ENCODE results near the gene IL3RA. TPM values are rescaled to one million over a fixed set of nuclear protein-coding genes. Genes with fewer than 3 reads are reported as not detected.
"Not testable (repeated sequence)": the region's sequence is repeated elsewhere in the genome, so short reads cannot be mapped to it uniquely, and the experiment has no call there.

The IL3RA gene
- total RNA-seq, 1 donor from 2014 or later: not detected

- H3K9me3 Mint-ChIP-seq (ENCODE audit: low read depth): no peaks in the 10 kb centered on the region
- H3K27ac Mint-ChIP-seq: no peak overlapping the region
- H3K27me3 Mint-ChIP-seq: no peaks in the 10 kb centered on the region
- H3K4me3 Mint-ChIP-seq (ENCODE audit: low read depth): no peak overlapping the region
- H3K4me1 Mint-ChIP-seq (ENCODE audit: low read depth): no peaks in the 10 kb centered on the region
- H3K36me3 Mint-ChIP-seq (ENCODE audit: insufficient read depth): no peaks in the 10 kb centered on the region
- no peak for DNase-seq (ENCODE audit: low spot score, unreplicated experiment)
- TF ChIP-seq CTCF (IDR thresholded peaks at IDR 0.05; ENCODE audit: unreplicated experiment): no peak
Observed at GRCh38 chrX:1307626-1308340, 28.8 kb upstream of the IL3RA start.

GRCh38 chrX:1308476-1308875 lies 28.1 kb upstream of the IL3RA start:
- H3K36me3 Mint-ChIP-seq (ENCODE audit: insufficient read depth): no peaks in the 10 kb centered on the region
- H3K27ac Mint-ChIP-seq: no peak overlapping the region
- no peaks in the 10 kb centered on the region for H3K27me3 Mint-ChIP-seq
- H3K9me3 Mint-ChIP-seq (ENCODE audit: low read depth): no peaks in the 10 kb centered on the region
- no peaks in the 10 kb centered on the region for H3K4me1 Mint-ChIP-seq (ENCODE audit: low read depth)
- TF ChIP-seq CTCF (IDR thresholded peaks at IDR 0.05; ENCODE audit: unreplicated experiment): no peak
- no peak overlapping the region for H3K4me3 Mint-ChIP-seq (ENCODE audit: low read depth)
- DNase-seq (ENCODE audit: low spot score, unreplicated experiment): no peak

- DNase-seq (ENCODE audit: low spot score, unreplicated experiment); H3K4me1 Mint-ChIP-seq (ENCODE audit: low read depth); H3K36me3 Mint-ChIP-seq (ENCODE audit: insufficient read depth); H3K4me3 Mint-ChIP-seq (ENCODE audit: low read depth); H3K27me3 Mint-ChIP-seq; H3K27ac Mint-ChIP-seq; H3K9me3 Mint-ChIP-seq (ENCODE audit: low read depth): not testable (repeated sequence)
Observed at GRCh38 chrX:1308917-1309316, 27.7 kb upstream of the IL3RA start.

- Mint-ChIP-seq H3K36me3 (ENCODE audit: insufficient read depth) (no peaks in the 10 kb centered on the region), H3K9me3 (ENCODE audit: low read depth) (peaks cover 5% of the 10 kb centered on the region), H3K27me3 (no peaks in the 10 kb centered on the region), H3K4me3 (ENCODE audit: low read depth) (no peak overlapping the region), H3K4me1 (ENCODE audit: low read depth) (no peaks in the 10 kb centered on the region), H3K27ac (no peak overlapping the region)
- DNase-seq (ENCODE audit: low spot score, unreplicated experiment): no peak
- no peak for TF ChIP-seq CTCF (IDR thresholded peaks at IDR 0.05; ENCODE audit: unreplicated experiment)
Observed at GRCh38 chrX:1313788-1314187, 22.8 kb upstream of the IL3RA start.

- peaks cover 5% of the 10 kb centered on the region for H3K9me3 Mint-ChIP-seq (ENCODE audit: low read depth)
- no peaks in the 10 kb centered on the region for H3K4me1 Mint-ChIP-seq (ENCODE audit: low read depth)
- no peak overlapping the region for H3K4me3 Mint-ChIP-seq (ENCODE audit: low read depth)
- no peak for DNase-seq (ENCODE audit: low spot score, unreplicated experiment)
- H3K36me3 Mint-ChIP-seq (ENCODE audit: insufficient read depth): no peaks in the 10 kb centered on the region
- no peak overlapping the region for H3K27ac Mint-ChIP-seq
- no peak for TF ChIP-seq CTCF (IDR thresholded peaks at IDR 0.05; ENCODE audit: unreplicated experiment)
- H3K27me3 Mint-ChIP-seq: no peaks in the 10 kb centered on the region
Observed at GRCh38 chrX:1316527-1316926, 20.1 kb upstream of the IL3RA start.

- Mint-ChIP-seq H3K4me3 (ENCODE audit: low read depth) (no peak overlapping the region), H3K27ac (no peak overlapping the region), H3K27me3 (peaks cover 3% of the 10 kb centered on the region), H3K9me3 (ENCODE audit: low read depth) (no peaks in the 10 kb centered on the region), H3K36me3 (ENCODE audit: insufficient read depth) (no peaks in the 10 kb centered on the region), H3K4me1 (ENCODE audit: low read depth) (no peaks in the 10 kb centered on the region)
- TF ChIP-seq CTCF (IDR thresholded peaks at IDR 0.05; ENCODE audit: unreplicated experiment): no peak
- DNase-seq (ENCODE audit: low spot score, unreplicated experiment): no peak
Observed at GRCh38 chrX:1321674-1322073, 14.9 kb upstream of the IL3RA start.

Measured in progenitor cell of endocrine pancreas (in vitro differentiated cells).